HS-5 (cell line): ENCODE results near the gene PLA2G4A.
"Not testable (repeated sequence)": the region's sequence is repeated elsewhere in the genome, so short reads cannot be mapped to it uniquely, and the experiment has no call there.

ENCODE experiments used
- DNase-seq: peaks from one replicate; pipeline ENCODE4 v3.0.0-alpha.2; 2012; ENCODE audit warnings: low read depth

The PLA2G4A gene

DNA sequence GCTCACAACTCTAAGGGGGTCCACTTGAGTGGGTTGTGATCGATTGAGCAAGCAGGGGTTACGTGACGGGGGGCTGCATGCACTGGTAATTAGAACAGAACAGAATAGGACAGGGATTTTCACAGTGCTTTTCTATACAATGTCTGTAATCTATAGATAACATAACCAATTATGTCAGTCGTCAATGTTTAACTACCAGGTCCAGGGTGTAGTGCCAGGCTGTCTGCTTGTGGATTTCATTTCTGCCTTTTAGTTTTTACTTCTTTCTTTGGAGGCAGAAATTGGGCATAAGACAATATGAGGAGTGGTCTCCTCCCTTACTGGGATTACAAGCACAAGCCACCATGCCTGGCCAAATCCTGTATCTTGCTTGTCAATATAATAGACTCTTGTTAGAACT, 94.1 kb downstream of the PLA2G4A start:
- not testable (repeated sequence) for DNase-seq

DNA sequence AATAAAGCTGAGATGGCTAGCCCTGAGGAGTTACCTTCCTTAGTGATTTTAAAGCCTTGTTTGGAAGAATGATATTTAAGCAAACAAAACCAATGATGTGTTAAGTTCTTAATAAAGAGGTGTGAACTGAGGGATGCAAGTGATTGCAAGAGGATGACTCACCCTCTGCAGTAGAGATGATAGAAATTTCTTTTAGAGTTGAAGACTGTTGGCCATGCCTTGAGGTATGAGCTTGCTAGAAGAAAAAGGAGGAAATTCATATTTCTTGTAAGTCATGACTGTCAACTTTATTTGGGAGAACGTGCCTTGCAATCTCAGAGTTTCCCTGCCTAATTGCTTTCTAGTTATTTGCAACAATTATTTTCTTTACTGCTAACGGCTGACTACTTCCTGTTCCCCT, 94.7 kb downstream of the PLA2G4A start:
- DNase-seq: no peak

DNA sequence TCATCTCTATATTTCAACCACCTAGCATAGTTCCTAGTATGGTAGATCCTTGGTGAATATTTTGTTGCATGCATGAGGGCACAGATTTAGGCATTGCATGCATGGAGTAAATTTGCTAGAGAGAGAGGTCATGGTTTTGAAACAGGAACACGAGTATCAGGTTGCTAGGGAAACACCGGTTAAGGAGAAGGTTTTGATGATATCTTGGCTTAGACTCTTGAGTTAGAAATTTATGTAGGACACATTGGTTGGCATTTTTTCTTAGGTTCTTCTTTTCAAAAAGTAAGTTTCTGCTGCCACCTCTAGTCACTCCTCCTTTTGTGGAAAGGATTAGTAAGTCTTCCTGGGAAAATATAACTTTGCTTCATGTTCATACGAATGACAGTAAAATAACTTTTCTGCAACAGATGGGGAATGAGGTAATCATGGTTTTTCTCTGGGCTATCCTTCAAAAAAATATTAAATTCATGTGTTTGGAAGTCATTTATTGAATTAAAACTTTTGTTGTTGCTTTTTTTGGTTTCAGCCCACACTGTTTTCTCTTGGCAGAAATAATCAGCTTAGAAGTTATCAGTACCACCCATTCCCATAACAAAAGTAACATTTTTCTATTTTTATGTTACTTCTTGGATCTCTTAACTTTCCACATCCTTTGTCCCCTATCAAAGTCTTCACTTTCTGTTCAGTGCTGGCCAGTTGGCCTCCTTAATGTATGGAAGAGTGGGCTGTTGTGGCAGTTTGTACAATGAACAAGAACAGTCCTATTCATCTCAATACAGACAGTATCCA, 97.3 kb downstream of the PLA2G4A start:
- no peak for DNase-seq

DNA sequence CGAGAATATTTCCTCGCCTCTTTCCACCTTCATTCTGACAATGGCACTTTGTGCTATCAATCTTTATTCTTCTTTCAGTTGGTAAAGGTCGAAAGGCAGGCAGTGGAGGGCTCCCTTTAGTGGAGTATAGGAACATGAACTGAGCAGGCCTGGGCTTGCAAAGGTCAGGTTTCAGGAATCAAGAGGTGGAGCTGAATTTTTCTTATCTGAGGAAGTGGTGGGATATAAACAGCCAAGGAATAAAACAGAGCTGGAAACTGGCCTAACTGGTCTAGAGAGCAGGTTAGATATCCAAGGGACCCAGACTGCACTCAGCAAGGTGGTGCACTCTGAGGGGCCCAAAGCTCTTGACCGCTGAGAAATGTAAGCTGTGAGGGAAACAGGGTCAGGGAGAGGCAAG, 99.1 kb downstream of the PLA2G4A start:
- DNase-seq: no peak

DNA sequence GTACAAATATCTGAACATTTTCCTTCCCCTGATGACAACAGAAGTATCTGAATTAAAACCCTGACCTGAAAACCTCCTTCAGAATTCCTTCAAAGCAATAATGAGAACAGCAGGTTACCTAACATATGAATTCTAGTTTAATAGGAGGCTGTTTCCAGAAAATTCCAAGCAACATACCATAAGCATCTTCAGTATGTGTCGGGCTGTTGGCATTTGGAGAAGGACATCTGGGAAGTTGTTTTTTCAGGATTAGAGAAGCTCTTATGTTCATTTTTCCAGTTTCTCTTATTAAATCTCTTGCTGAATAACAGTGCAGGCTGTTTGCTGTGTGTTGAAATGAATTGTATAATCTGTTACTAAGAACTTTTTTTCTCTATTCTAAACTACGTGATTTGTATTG, 101.5 kb downstream of the PLA2G4A start:
- no peak for DNase-seq

DNA sequence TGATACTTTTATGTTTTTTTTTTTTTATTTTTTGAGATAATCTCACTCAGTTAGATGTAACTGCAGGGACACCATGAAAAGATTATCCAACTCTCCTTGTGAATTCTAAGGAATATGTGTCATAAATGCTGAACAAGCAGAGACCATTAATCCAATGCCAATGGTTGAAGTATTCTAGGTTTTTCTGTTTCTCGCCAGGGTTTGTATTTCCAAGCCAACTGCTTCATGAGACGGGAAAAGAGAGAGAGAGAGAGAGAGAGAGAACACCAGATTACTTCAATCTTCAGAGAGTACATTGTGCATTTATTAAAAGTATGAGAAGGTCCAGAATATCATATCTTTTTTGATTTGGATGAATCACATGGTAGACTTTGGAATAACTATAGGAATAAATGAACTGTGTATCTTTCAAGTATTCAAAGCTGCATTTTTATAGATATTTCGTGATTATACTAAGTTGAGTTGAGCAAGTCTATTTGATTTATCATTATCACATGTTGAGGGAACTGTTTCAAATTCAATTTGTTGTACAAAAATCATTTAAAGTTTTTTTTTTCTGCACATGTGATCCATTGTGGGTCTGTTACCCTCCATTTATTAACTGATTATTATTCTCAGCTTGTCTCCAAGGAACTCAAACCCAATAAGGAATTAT, 108.4 kb downstream of the PLA2G4A start:
- DNase-seq: no peak

DNA sequence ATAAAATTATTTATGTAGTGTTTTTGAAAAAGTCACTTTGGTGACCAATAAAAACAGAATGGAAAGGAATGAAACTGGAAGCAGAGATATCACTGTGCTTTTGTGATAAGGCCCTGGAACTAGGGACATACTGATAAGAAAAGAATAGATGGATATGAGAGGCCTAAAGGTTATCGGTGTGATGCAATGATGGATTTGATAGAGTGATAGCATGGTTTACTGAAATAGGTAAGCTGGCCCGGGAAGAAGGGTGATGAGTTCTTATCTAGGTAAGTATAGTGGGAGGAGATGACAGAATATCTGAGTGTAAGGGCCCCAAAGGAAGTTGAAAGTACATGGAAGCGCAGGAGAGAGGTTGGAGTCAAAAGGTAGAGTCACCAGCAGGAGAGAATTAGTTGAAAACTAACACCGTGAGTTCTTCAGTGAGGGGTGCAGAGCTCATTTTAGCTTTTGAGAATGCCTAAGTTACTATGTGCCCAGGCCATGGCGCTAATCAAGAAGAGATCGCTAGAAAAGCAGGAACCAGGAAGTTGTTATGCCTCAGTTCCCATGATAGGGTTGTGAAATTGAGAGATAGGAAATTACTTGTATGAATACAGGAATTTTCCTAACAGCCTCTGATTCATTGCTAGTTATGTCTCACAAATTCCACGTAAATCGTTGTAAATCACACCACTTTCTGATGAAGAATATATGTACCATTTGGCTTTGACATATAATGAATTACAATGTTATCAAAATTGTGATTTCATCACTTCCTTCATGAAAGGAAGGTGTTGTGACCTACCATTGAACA, 115.3 kb downstream of the PLA2G4A start:
- no peak for DNase-seq

DNA sequence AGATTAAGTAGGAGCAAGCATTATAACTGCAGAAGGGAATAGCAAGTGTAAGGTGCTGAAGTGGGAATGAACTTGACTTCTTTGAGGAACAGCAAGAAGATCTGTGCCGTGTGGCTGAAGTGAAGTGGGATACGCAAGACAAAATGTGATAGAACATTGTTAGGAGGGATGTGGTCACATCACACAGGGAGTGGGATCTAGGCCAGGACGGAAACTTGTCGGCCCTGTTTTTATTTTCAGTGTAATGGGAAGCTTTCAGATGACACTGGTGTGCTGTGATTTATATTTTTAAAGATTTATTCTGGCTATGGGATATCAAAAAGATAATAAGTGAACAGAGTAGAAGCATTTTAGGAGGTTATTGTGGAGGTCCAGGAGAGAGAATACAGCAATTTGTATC, 116.4 kb downstream of the PLA2G4A start:
- no peak for DNase-seq

DNA sequence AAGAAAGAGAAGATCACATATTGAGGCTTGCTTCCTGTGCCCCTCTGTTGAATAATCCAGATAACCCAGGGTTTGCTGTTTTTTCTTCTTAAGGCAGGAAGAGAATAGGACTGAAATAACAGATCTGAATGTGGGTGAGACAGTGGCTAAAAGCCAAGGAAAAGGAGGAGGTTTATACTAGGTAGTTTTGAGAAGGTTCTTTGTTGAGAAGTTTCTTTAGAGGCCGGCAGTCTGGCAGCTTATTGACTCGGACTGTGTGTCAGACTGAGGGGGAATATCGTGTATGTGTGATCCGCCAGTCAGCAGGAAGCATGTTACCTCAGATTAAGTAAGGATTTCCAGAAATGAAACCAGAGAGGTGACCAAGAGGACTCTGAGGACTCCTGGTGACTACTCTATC, 119.8 kb downstream of the PLA2G4A start:
- no peak for DNase-seq

DNA sequence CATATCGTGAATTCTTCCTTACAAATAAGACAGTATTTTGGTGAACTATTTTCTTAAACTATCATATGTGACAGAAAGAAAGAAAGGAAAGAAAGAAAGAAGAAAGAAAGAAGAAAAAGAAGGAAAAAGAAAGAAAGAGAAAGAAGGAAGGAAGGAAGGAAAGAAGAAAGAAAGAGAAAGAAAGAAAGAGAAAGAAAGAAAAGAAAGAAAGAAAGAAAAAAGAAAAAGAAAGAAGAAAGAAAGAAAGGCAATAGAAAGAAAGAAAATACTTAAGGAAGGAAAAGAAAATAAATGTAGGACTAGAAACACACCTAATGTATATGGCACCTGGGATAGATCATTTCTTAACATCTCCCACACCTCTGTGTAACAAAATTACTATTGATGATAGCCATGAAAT, 120.4 kb downstream of the PLA2G4A start:
- no peak for DNase-seq

DNA sequence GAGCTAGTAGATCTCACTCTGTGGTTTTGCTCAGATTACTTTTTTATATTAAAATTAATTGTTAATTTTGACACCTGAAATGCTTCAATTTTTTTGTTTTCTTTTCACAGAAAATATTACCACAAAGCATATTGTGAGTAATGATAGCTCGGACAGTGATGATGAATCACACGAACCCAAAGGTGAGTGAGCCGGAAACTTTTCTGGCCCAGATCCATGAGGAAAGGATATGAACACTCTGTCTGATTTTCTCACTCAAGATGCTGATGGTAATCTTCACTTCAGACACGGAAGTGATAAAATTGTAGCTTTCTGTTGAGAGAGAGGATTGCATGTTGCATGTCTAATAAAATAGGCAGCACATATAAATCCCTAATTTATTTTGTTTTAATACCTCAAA, 121.8 kb downstream of the PLA2G4A start:
- peak; percentile 54 for DNase-seq

DNA sequence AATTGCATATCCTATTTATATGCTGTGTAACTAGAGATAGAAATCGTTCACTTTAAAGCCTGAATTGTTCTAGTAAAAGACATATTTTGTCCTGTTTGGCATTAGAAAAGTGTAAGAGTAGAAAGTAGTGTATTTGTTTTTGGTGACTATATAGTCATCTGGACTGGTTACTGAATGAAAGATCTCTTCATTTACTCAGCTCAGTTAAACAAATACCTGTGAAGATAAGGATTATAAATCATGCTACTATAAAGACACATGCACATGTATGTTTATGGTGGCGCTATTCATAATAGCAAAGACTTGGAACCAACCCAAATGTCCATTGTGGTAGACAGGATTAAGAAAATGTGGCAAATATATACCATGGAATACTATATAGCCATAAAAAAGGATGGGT, 125.1 kb downstream of the PLA2G4A start:
- no peak for DNase-seq

DNA sequence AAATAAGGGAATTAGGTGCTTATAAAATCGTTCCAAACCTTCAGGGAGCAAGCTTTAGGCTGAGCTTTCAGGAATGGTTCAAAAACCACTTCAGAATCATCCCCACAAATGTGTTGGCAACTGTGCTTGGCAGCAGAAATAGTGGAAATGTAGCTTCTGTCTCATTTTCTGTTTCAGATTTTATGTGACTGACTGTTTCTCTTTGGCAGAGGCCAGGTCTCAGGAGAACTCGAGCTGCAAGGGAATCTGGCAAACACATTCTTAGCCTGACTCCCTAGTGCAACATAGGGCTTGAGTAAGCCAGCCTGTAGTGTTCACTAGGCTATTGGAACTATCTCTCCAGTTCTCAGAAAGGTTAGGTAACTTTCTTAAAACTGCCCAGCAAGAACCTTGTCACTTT, 128.6 kb downstream of the PLA2G4A start:
- DNase-seq: no peak

DNA sequence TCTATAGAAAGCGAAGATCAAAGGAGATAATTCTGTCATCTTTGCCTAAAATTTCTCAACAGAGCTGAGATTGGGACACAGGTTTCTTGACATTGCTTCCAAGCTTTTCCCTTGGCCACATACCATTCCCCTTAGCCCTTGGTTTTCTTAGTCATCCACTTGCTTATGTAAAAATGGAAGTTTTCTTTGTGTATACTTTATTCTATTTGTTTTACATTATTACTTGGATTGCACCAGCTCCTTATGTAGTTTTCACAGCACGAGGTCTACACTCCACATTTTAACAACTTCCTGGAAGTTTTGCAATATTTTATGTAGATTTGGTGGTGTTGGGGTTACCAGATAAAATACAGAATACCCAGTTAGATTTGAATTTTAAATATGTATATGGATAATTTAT, 129.8 kb downstream of the PLA2G4A start:
- DNase-seq: peak; percentile 67

DNA sequence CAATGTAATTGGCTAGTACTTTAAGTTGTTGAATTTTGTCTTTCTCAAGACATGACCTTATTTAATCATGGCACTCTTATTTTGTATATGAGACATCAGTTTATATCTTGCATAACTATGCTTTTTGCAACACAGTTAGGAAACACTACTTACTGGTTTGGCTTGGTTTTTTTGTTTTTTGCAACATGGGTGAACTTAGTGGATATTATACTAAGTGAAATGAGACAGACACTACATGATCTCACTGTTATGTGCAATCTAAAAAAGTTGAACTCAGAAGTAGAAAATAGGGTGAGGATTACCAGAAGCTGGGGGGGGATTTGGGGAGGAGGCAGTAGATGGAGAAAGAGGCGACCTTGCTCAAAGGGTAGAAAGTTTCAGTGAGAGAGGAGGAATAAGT, 132.1 kb downstream of the PLA2G4A start:
- DNase-seq: no peak

DNA sequence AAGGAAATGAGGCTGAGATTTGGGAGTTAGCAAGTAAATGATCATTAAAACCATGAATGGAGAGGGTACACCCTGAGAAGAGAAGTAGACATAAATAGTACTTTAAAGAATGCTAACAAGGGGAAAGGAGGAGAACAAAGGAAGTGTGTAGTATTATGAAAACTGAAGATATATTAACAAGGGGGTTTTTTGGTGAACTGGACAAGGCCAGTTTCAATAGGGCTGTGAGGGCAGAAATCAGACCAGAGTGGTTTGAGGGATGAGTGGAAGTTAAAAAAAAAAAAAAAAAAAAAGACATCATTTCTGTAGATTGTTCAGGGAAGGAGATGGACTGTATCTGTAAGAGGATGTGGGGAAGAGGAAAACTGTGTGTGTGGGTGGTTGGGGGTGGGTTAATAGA, 137.1 kb downstream of the PLA2G4A start:
- no peak for DNase-seq

DNA sequence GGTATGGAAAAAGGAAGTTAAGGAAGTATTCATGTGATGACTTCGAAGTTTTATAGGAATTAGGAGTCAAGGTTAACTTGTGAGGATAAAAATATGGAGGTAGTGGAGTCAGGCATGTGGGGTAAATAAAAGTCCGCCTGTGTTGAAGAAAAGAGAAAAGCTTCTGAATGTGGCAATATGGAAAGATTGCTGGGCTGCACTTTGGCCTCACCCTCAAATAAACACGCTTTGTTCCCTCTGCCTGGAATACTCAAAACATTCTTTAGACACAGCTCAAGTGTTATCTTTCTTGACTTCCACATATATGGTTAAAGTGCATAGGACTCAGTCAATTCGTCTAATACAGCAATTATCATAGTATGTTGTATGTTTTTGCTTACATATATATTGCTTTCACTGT, 137.7 kb downstream of the PLA2G4A start:
- no peak for DNase-seq

DNA sequence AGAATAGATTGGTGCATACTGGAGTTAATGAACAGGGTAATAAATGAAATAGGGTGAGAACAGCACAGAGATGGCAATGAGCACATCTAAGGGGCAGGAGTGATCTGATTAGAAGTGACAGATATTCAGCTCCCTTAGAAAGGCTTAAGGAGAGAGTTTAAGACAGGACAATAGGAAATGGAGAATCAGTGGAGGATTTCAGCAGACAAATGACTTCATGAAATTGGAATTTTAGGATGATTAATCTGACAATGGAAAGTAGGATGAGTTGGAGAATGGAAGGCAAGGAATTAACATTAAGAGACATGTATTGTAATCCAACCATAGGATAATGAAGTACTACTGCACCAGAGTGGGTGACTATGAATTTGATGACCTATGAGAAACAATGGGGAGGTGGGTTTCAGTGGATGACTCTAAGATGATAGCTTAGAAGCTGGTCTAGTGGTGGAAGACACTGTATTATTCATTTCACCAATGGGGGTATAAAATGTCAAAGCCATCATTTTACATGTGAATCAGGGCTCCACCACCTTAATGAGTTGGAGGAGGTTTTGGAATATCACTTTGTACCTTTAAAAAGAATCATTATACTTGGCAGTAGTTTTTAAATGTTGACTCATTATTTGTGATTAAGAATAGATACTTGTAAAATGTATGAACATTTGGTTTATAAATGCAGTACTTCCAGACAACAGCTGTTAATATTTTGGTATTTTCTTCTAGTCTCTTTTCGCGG, 139.1 kb downstream of the PLA2G4A start:
- DNase-seq: peak; percentile 69

DNA sequence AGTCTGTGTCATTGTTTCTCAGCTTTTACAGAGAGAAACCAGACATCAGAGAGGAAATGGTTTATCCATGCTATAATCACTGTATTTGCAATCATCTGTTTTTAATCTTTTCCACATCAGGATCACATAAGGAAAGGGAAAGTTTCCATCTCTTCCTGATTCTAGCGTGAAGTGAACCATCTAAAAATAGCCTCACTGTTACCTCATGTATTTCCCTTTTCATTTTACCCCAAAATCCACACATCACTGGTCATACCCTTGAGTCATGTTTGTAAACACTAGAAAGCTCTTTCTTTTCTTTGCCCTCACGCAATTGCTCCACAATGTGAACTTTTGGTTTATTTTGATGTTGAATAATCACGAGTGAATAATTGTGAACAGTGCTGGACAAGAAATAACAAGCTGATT, 146.0 kb downstream of the PLA2G4A start:
- peak; percentile 91 for DNase-seq

DNA sequence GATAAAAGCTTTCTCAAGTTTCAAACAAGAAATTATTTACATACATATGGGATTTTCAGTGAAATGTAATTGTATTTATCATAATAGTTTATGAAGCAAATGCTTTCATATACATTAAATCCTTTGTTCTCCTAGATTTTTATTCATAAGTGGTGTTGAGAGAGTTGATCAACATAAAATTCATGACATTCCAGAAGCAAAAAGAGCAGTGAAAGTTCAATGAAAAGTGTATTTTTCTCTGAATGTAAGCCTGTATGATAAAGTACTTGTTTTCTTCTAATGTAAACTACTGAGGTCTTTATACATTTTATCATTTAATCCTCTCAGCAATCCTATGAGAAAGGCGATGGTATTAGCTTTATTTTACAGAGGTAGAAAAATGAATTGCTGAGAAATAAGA, 146.5 kb downstream of the PLA2G4A start:
- DNase-seq: no peak

DNA sequence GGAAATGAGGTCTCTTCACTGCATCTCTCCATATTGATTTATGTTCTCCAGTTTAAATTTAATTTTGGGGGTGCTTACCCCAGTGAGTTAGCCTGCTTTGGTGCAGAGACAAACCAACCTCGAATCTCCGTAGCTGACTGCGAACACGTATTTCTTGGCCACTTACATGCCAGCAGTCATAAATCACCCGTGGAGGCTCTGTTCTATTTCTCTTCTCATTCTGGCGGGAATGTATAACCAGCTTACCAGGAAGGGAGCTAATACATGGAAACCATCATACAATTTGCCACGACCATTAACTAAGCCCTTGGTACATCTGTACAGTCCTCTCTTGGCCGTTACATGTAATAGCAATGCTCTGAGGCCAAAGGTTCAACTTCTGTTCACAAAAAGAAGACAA, 148.0 kb downstream of the PLA2G4A start:
- no peak for DNase-seq

DNA sequence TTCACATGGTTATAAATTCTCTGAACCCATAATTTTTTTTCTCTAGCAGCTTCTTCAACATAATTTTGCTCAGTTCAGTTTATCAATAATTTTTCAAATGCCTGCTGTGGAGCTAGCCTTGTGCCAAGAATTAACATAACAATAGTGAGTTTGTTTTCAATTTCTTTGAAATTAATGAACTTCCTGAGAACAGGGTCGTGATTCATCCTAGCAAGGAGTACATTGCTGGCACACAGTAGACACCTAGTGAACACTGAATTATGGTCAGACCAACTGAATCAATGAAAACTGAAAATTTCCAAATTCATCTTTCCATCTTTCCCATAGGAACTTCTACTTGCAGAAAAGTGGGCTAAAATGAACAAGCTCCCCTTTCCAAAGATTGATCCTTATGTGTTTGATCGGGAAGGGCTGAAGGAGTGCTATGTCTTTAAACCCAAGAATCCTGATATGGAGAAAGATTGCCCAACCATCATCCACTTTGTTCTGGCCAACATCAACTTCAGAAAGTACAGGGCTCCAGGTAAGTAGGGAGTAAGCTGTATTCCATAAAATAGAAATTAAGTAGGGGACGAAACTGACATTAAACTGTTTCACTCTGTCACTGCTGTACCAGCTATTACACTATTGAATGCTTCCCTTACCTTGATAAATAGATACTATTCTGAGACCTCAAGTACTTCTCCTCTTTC, 148.7 kb downstream of the PLA2G4A start:
- DNase-seq: no peak
